CD4-positive, alpha-beta T cell treated with Interferon alpha-2 for 1 hour (primary cell): ENCODE data around the gene SCYL1.

Experiments
- DNase-seq, 2 donors: peaks; one replicate each; pipeline ENCODE4 v3.0.0-alpha.2; 2020 to 2022

SCYL1 gene

GRCh38 chr11:65572356-65573051 is 47.6 kb downstream of the SCYL1 start, which contains the start of gene FAM89B:
FAM89B (plus strand) TSS chr11:65572538; CDS start chr11:65572670, 132 bp downstream.
- DNase-seq: peak; percentile 88 to 92

DNA sequence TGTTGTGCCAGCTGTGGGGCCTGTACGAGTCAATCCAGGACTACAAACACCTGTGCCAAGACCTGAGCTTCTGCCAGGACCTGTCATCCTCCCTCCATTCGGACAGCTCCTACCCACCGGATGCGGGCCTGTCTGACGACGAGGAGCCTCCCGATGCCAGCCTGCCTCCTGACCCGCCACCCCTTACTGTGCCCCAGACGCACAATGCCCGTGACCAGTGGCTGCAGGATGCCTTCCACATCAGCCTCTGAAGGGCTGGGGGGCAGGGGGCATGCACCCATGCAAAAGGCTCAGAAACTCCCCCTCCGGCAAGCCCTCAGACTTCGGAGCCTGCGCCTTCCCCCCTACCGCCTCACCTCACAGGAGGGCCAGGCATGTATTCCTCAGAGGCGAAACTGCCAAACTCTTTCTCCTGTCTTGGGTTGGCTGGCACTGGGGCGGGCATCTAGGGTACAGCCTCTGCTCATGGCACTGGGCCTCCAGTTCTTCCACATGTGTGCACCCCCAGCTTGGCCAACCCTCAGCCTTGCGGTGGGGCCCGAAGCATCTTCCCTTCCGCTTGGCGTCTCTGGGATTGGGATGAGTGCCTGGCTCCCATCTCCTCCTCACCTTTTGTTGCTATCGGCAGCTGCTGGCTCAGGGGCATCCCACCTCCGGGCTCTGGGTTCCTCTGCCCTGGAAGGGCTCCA is 48.7 kb downstream of the SCYL1 start:
- DNase-seq: peak in 1 of 2 donors; percentile 38

DNA sequence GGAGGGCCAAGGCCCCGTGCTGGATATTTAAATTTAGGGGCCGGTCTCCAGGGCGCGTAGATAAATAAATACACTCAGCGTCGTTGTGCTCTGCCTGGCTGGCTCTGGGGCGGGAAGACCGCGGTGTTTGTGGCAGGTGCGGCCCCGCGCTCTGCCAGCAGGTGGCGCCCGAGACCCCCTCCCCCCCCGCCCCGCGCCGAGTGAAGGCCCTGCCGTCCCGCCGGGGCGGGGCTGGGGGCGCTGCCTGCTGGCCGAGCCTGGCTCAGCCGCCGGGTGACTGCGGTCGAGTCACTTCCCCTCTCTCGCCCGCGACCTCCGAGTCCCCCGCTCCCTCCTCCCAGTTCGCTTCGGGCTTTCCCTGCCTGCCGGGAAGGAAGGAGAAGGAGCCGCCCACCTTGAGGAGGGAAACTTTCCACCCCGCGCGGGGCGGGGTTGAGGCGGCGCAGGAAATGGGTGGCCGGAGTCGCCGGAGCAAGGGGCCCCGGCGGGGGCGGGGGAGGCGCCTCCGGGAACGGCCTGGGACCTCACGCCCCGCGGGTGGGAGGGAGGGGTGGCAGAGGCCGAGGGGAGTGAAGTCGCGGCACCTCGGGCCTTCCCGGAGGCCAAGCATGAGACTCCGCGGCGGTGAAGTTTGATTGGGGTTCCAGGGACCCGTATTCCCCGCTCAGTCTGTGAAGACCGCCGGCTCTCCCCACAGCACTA is 49.4 kb downstream of the SCYL1 start:
- DNase-seq: peak; percentile 95 to 96

GRCh38 chr11:65574811-65575567 is 50.1 kb downstream of the SCYL1 start:
- no peak for DNase-seq

GRCh38 chr11:65575568-65576231 is 50.8 kb downstream of the SCYL1 start, which contains the start of gene EHBP1L1:
EHBP1L1 (plus strand) TSS chr11:65576053; CDS start chr11:65576303, 250 bp downstream.
- DNase-seq: peak; percentile 84 to 89

DNA sequence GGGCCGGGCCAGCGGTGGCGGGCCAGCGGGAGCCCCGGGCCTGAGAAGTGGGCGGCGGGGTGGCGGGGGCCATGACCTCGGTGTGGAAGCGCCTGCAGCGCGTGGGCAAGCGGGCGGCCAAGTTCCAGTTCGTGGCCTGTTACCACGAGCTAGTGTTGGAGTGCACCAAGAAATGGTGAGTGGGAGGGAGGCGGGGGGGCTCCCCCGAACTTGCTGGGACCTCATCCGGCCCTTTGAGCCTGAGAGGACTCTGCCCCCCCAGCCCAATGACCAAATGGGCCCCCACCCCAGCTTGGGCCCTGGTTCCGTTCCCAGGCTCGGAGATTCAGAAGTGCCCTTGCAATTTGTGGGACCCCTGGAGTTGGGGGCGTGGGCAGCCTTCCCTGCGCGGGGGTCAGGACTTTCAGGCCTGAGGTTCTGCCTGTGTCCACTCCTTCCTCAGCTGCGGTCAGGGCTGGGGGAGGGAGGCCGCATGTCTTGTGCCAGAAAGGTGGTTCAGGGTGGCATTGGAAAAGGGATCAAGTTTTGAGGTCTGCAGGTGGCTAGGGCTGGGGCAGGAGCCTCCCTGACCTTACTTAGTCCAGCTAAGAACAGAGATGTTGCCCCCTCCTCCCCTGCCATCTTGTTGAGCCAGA is 51.5 kb downstream of the SCYL1 start:
- DNase-seq: no peak

DNA sequence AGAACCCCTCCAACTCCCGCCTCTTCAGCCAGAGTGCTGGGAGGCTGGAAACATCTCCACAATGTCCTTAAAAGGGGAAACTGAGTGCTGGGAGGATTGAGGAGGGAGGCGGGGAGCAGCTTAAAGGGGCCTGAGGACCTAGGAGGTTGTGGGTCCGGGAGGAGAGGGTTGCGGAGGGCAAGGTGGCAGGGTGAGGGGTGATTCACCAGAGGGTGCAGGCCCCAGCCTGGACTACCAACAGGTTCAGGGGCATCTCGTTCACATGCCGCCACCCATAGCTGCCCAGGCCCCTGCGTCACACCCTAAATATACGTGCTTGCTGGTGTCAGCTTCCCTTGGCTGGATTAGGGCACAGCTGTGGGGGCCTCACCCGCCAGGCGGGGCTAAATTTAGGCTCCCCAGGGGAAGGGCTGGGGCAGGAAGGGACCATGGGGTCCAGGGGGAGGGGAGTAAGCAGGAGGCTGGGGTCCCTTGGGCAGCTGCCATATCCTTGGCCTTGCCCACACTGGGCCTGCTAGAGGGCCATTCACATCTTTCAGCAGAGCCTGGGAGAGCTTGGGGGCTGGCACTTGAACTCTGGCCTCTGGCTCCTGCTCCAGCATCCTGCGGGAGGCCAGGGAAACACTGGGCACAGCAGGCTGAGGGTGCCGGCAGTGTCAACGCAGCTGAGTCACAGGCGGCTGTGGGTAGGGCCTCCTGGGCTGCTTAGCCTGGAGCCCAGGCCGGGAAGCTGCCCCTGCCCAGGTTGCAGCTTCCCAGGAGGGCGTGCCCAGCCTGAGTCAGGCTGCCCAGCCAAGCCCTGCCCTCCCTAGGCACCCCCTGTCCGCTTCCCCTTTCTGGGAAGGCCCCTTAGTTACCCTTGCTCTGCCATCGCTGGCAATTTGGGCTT is 52.2 kb downstream of the SCYL1 start:
- DNase-seq: peak; percentile 47 to 76

DNA sequence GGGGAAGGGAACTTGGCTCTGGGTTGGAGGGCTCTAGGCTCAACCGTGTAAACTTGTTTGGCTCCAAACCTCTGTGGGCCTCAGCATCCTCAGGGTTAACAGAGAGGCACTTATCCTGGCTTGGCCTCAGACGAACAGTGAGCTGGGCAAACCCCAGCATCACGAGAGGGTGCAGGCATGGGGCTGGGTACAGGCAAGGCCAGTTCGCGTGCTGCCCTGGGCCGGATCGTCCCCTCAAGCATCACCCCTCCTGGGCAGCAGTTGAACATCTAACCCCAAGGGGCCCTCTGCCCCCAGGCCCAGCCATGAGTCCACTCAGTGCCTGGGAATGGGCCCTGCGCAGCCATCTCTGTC is 52.9 kb downstream of the SCYL1 start:
- no peak for DNase-seq

DNA sequence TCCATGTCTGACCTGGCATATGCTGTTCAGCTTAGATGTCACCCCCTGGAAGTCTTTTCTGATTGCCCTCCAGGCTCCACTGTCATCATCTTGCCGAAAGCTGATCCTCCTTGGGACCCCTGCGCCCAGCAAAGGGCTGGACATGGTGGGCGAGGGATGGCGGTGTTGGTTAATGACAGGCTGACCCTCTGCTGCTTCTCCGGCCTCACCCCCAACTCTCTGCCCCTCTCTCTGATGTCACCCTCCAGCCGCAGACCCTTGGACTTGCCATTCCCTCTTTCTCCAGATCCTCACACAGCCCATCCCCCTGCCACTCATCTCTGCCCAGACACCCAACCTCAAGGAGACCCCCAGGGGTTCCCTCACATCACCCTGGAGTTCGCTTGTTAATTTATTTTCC is 53.3 kb downstream of the SCYL1 start:
- DNase-seq: no peak

GRCh38 chr11:65578667-65579066 is 53.8 kb downstream of the SCYL1 start:
- DNase-seq: no peak

DNA sequence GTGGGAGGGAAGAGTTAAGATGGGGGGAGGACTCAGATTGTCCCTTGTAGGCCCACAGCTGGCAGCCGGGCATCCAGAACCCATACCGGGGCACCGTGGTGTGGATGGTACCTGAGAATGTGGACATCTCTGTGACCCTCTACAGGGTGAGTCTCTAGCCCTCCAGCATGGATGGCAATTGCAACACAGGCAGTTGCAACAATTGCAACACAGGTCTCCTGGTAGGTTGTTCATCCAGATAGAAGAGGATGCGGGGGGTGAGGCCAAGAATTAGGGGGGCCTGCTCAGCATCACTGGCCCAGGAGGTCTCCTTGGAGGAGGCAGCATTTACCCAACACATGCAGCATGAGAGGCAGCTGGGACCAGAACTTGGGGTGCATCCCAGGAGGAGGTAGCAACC is 54.4 kb downstream of the SCYL1 start:
- no peak for DNase-seq

DNA sequence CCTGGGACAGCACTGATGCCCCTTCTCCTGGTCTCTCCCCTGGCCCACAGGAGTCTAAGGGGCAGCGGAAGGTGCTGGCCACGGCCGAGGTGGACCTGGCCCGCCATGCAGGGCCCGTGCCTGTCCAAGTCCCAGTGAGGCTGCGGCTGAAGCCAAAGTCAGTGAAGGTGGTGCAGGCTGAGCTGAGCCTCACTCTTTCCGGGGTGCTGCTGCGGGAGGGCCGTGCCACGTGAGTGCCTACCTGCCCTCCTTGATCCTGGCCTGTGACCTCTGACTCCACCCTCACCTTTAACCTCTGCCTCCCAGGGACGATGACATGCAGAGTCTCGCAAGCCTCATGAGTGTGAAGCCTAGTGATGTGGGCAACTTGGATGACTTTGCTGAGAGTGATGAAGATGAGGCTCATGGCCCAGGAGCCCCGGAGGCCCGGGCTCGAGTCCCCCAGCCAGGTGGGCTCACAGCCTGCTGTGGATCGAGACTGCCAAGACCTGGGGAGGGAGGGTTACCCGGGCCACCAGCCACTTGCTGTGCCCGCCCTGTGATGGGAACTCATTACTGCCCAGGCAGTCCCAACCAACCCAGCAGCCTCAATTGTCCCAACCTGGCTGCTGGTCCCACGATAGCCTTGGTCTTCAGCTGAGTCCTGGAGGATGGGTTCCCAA is 55.3 kb downstream of the SCYL1 start:
- no peak for DNase-seq

GRCh38 chr11:65580756-65581155 is 55.9 kb downstream of the SCYL1 start:
- DNase-seq: no peak

DNA sequence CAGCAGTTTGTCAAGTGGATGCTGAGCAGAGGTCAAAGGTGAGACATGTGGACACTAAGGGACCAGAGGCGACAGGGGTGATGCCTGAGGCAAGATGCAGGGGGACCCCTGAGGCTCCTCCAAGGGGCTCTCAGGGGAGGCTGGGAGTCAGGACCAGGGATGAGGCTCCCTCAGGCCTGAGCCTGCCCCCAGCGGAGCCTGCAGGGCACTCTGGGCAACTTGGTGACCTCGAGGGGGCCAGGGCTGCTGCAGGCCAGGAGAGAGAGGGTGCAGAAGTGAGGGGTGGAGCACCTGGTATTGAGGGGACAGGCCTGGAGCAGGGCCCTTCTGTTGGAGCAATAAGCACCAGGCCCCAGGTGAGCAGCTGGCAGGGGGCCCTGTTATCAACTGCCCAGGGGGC is 57.0 kb downstream of the SCYL1 start:
- no peak for DNase-seq

GRCh38 chr11:65583589-65583988 is 58.7 kb downstream of the SCYL1 start:
- DNase-seq: no peak

DNA sequence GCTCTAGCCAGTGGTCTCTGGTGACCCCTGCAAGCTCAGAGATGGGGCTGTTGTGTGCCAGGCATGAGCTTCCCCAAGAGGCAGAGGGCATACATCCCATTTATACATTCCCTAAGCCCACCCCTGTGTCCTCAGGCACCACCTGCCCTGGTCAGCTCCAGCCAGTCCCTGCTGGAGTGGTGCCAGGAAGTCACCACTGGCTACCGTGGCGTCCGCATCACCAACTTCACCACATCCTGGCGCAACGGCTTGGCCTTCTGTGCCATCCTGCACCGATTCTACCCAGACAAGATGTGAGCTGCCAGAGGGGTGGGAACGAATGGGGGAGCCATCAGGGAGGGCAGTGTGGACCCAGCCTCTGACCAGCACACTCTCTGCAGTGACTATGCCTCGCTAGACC is 59.2 kb downstream of the SCYL1 start:
- DNase-seq: no peak

DNA sequence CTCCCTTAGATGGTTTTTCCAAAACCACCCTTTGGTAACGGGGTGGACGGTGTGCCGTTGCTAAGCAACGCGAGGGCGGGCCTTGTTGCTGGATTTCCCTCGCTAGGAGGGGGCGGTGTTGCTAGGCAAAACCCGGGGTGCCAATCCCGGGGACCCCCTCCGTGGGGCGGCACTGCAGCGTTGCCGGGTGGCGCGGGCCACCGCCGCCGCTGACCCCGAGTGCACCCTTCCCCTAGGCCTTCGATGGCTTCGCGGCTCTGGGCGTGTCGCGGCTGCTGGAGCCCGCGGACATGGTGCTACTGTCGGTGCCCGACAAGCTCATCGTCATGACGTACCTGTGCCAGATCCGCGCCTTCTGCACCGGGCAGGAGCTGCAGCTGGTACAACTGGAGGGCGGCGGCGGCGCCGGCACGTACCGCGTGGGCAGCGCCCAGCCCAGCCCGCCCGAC is 59.9 kb downstream of the SCYL1 start:
- DNase-seq: no peak

DNA sequence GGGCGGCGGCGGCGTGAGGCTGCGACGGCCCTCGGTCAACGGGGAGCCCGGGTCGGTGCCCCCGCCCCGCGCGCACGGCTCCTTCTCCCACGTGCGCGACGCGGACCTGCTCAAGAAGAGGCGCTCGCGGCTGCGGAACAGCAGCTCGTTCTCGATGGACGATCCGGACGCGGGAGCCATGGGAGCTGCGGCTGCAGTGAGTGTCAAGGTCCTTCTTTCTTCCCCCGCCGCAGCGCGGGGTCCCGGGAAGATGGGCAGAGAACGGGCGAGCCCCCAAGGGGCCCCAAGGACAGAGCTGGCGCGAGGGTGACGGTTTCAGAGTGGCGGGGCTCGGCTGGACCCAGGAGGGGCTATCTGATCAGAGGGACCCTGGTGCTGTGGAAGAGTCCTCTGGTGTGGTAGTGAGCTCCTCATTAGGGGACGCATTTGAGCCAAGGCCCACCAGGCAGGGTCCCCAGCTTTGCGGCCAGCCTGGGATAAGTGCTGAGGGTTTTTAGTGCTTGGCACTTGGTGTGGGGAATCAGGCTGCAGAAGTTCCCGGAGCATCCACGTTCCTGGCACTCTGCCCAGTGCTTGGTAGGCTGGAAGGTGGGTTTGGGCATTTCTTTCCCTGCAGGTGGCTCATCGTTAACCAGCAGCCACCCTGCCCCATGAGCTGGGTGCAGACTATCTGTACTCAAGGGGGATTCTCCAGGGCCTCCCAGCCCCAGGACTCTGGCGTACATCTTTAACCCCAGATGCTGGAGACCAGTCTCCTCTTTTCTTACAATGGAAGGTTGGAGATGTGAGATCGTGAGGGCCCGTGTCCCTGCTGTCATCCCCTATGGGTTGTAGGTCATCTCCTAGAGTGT is 60.7 kb downstream of the SCYL1 start:
- no peak for DNase-seq

GRCh38 chr11:65586247-65586630 is 61.4 kb downstream of the SCYL1 start:
- no peak for DNase-seq
